H1 (cell line): ENCODE measurements around the gene YAF2. TPM values are rescaled to one million over a fixed set of nuclear protein-coding genes. Genes with fewer than 3 reads are reported as not detected.

ENCODE experiments used
- CTCF ChIA-PET: fragments of 300-600 bp; sonication (Branson Sonifier 250); formaldehyde crosslinking; loops from one replicate; lab custom pipeline; 2021; ENCODE audit not compliant: partially characterized antibody; lab: Charles Lee
- POLR2A ChIA-PET: fragments of 300-600 bp; sonication (Branson Sonifier 250); formaldehyde crosslinking; loops from one replicate; lab custom pipeline; 2021; ENCODE audit warnings: inconsistent platforms; ENCODE audit not compliant: partially characterized antibody; lab: Charles Lee
- DNase-seq, 2 experiments: peaks; one replicate each; pipeline versions ENCODE4 v3.0.0 to v3.0.0-alpha.2; 2010 to 2022; ENCODE audit warnings: low spot score in 2 of 2, low read depth in 1 of 2, mixed read lengths in 1 of 2
- FAIRE-seq: peaks from 2 replicates; lab custom pipeline; 2011; peaks lifted over from hg19 to GRCh38; lab: Jason Lieb, UNC
- H2AFZ ChIP-seq: 2 replicates; pipeline ENCODE4 v1.8.1; 2012; ENCODE audit warnings: low read length, inconsistent platforms
- H2AK5ac ChIP-seq: 2 replicates; pipeline ENCODE4 v1.6.1; 2013; ENCODE audit warnings: low read depth, low read length
- H2BK120ac ChIP-seq: replicated peaks from 2 replicates; pipeline ENCODE3; 2013; ENCODE audit warnings: low read depth, low read length, inconsistent platforms
- H2BK12ac ChIP-seq: 2 replicates; pipeline ENCODE4 v1.6.1; 2013; ENCODE audit warnings: low read depth, low read length
- H2BK15ac ChIP-seq: 2 replicates; pipeline ENCODE4 v1.6.1; 2013; ENCODE audit warnings: low read length
- H2BK20ac ChIP-seq: 2 replicates; pipeline ENCODE4 v1.6.1; 2013; ENCODE audit warnings: low read length
- H2BK5ac ChIP-seq: 2 replicates; pipeline ENCODE4 v1.6.1; 2013; ENCODE audit warnings: low read depth, low read length
- H3K14ac ChIP-seq: 2 replicates; pipeline ENCODE4 v1.6.1; 2013; ENCODE audit warnings: inconsistent platforms; ENCODE audit not compliant: insufficient read length
- H3K18ac ChIP-seq: 2 replicates; pipeline ENCODE4 v1.6.1; 2013; ENCODE audit warnings: low read length; ENCODE audit errors: extremely low read depth
- H3K23ac ChIP-seq: 2 replicates; pipeline ENCODE4 v1.6.1; 2013; ENCODE audit warnings: inconsistent platforms; ENCODE audit not compliant: insufficient read length
- H3K23me2 ChIP-seq: 2 replicates; pipeline ENCODE4 v1.6.1; 2013; ENCODE audit warnings: low read depth, low read length
- H3K27ac ChIP-seq: 2 replicates; pipeline ENCODE4 v1.6.1; 2011; ENCODE audit warnings: low read depth, low read length, inconsistent platforms
- H3K27me3 ChIP-seq, 4 experiments: replicated peaks in 1 of 4; 1 replicate in 1 of 4; 2 replicates in 3 of 4; pipeline versions ENCODE4 v1.6.1 to v1.8.1; 2011 to 2013; ENCODE audit warnings: low read length in 3 of 4, mild to moderate bottlenecking in 3 of 4, inconsistent platforms in 2 of 4, mixed read lengths in 2 of 4, moderate library complexity in 1 of 4; ENCODE audit not compliant: control insufficient read depth in 3 of 4, insufficient read depth in 3 of 4; ENCODE audit errors: extremely low read depth in 1 of 4
- H3K36me3 ChIP-seq, 4 experiments: 2 replicates each; pipeline versions ENCODE4 v1.6.1 to v1.8.1; 2011 to 2013; ENCODE audit warnings: mild to moderate bottlenecking in 4 of 4, low read length in 3 of 4, moderate library complexity in 2 of 4, control low read depth in 1 of 4, inconsistent platforms in 1 of 4; ENCODE audit not compliant: insufficient read depth in 4 of 4, control insufficient read depth in 2 of 4
- H3K4ac ChIP-seq: replicated peaks from 2 replicates; pipeline ENCODE3; 2013; ENCODE audit warnings: low read length, low read depth, mixed read lengths, inconsistent platforms; ENCODE audit not compliant: insufficient read length
- H3K4me1 ChIP-seq, 4 experiments: replicated peaks in 1 of 4; 1 replicate in 1 of 4; 2 replicates in 3 of 4; pipeline versions ENCODE4 v1.6.1 to v1.8.1; 2011 to 2013; ENCODE audit warnings: low read length in 3 of 4, inconsistent platforms in 2 of 4, mixed read lengths in 1 of 4; ENCODE audit not compliant: insufficient read depth in 4 of 4, control insufficient read depth in 3 of 4
- H3K4me2 ChIP-seq, 2 experiments: 2 replicates each; pipeline versions ENCODE4 v1.6.1 to v1.8.1; 2011 to 2013; ENCODE audit warnings: low read depth in 2 of 2, low read length in 2 of 2, control low read depth in 1 of 2, inconsistent platforms in 1 of 2, mild to moderate bottlenecking in 1 of 2; ENCODE audit not compliant: insufficient read depth in 1 of 2
- H3K4me3 ChIP-seq, 4 experiments: fragments of 200-600, 300-600 bp in 1 of 4; sonication (generic), shearing (Covaris generic), sonication (Bioruptor Twin) in 1 of 4; 2 replicates each; pipeline versions ENCODE4 v1.5.1 to v1.8.1; 2011 to 2016; ENCODE audit warnings: low read length in 4 of 4, low read depth in 3 of 4, control low read depth in 2 of 4, inconsistent platforms in 2 of 4, mild to moderate bottlenecking in 2 of 4, mixed read lengths in 1 of 4, moderate library complexity in 1 of 4; ENCODE audit not compliant: insufficient read depth in 2 of 4; ENCODE audit errors: extremely low read depth in 1 of 4
- H3K56ac ChIP-seq: replicated peaks from 2 replicates; pipeline ENCODE3; 2013; ENCODE audit warnings: low read depth, mild to moderate bottlenecking, mixed read lengths, low read length, inconsistent platforms; ENCODE audit not compliant: insufficient read length
- H3K79me1 ChIP-seq: 2 replicates; pipeline ENCODE4 v1.6.1; 2013; ENCODE audit warnings: low read depth, low read length, control low read depth
- H3K79me2 ChIP-seq, 2 experiments: 2 replicates each; pipeline versions ENCODE4 v1.6.1 to v1.8.1; 2012 to 2013; ENCODE audit warnings: low read length in 2 of 2, mild to moderate bottlenecking in 2 of 2, inconsistent platforms in 1 of 2; ENCODE audit not compliant: insufficient read depth in 2 of 2, control insufficient read depth in 1 of 2
- H3K9ac ChIP-seq, 4 experiments: replicated peaks in 1 of 4; 1 replicate in 1 of 4; 2 replicates in 3 of 4; pipeline versions ENCODE4 v1.6.1 to v1.8.1; 2011 to 2013; ENCODE audit warnings: low read depth in 3 of 4, low read length in 3 of 4, control low read depth in 2 of 4, mild to moderate bottlenecking in 2 of 4, moderate library complexity in 2 of 4, inconsistent platforms in 1 of 4; ENCODE audit errors: extremely low read depth in 1 of 4
- H3K9me3 ChIP-seq, 2 experiments: 2 replicates each; pipeline versions ENCODE4 v1.6.1 to v1.8.1; 2012 to 2013; ENCODE audit warnings: mild to moderate bottlenecking in 2 of 2, moderate library complexity in 2 of 2, control low read depth in 1 of 2, inconsistent platforms in 1 of 2, low read depth in 1 of 2, low read length in 1 of 2, mixed read lengths in 1 of 2; ENCODE audit not compliant: insufficient read depth in 2 of 2
- H4K20me1 ChIP-seq, 2 experiments: replicated peaks in 1 of 2; 2 replicates each; pipeline versions ENCODE3 to v1.8.1; 2011 to 2013; ENCODE audit warnings: inconsistent platforms in 2 of 2, low read length in 2 of 2, mild to moderate bottlenecking in 1 of 2; ENCODE audit not compliant: insufficient read depth in 2 of 2, control insufficient read depth in 1 of 2
- H4K5ac ChIP-seq: 2 replicates; pipeline ENCODE4 v1.6.1; 2013; ENCODE audit warnings: low read length, low read depth, mixed read lengths, inconsistent platforms; ENCODE audit not compliant: insufficient read length
- H4K8ac ChIP-seq: 2 replicates; pipeline ENCODE4 v1.8.0; 2013; ENCODE audit warnings: mild to moderate bottlenecking, moderate library complexity, low read length, inconsistent platforms; ENCODE audit not compliant: insufficient read depth; ENCODE audit errors: extremely low read depth
- H4K91ac ChIP-seq: replicated peaks from 2 replicates; pipeline ENCODE3; 2013; ENCODE audit warnings: low read length, mixed read lengths, inconsistent platforms; ENCODE audit not compliant: insufficient read length
- KDM4A ChIP-seq: IDR thresholded peaks from one replicate; pipeline ENCODE4 v1.7.1; 2012; ENCODE audit warnings: low read depth, mild to moderate bottlenecking, moderate library complexity, low read length, inconsistent platforms; ENCODE audit not compliant: severe bottlenecking
- TEAD4 ChIP-seq: IDR thresholded peaks from 2 replicates; pipeline ENCODE4 v1.6.1; 2012; ENCODE audit warnings: low read depth, low read length, inconsistent platforms, mixed read lengths
- WGBS, 2 experiments: shearing (Covaris generic) in 1 of 2; methylation state at CpG; one replicate each; pipeline versions ENCODE4 v1.1.6 to v1.1.7; 2013 to 2015; ENCODE audit warnings: low lambda C conversion rate in 2 of 2, mixed read lengths in 2 of 2, inconsistent platforms in 1 of 2, low coverage in 1 of 2, missing lambda C conversion rate in 1 of 2; ENCODE audit not compliant: insufficient replicate concordance in 2 of 2, insufficient coverage in 1 of 2, insufficient read length in 1 of 2; ENCODE audit errors: extremely low coverage in 1 of 2, missing lambda C conversion rate in 1 of 2; 5-methylcytosine and 5-hydroxymethylcytosine counted together
- polyA plus RNA-seq, 7 experiments: library from polyadenylated mRNA; depleted of rRNA in 3 of 7; stranded (reverse) in 5 of 7; unstranded in 2 of 7; fragments of >200 nt in 5 of 7; fragments of 200-250 nt in 2 of 7; gene quantifications; 1 replicate in 5 of 7; 2 replicates in 1 of 7; 4 replicates in 1 of 7; pipeline versions ENCODE4 v1.2.1 to v1.2.3, GENCODE V29; 2011 to 2013; ENCODE audit warnings: missing spikeins in 2 of 7, mixed read lengths in 2 of 7
- total RNA-seq: library from RNA; stranded (reverse); fragmentation: NEBNext Ultra II Directional; extraction: Animal tissue kit (Norgen Biotek cat#: 25700); gene quantifications from 2 replicates; pipeline ENCODE4 v1.2.1, GENCODE V29; 2021

Gene YAF2
- total and polyA plus RNA-seq, 2 of the 8 experiments (the other 6 are each of a cell fraction or from before 2014, with no cell fraction given): 0.50 to 2.2 TPM

- H3K79me2 ChIP-seq: no peaks in the 10 kb centered on the region
- no peak overlapping the region for H3K27ac ChIP-seq
- no peak overlapping the region for H3K18ac ChIP-seq
- H3K56ac ChIP-seq: no peak overlapping the region
- ChIA-PET POLR2A (no interaction called here), CTCF (interaction anchor here (1.0 kb wide), 1 partner anchor 9 kb away, joined by 3 read pairs; no protein-coding TSS in a partner anchor)
- no peak overlapping the region for H2BK5ac ChIP-seq
- 100% methylated on average over 7 of the region's 21 CpGs; no CpG with 5 or more reads in 1 of the 2 experiments for WGBS, 2 experiments
- H2AFZ ChIP-seq: no peak overlapping the region
- H4K91ac ChIP-seq: no peak overlapping the region
- peaks cover 0 to 2% (median under 1%) of the 10 kb centered on the region in 4 experiments; a peak in 1 of 7 replicates for H3K4me1 ChIP-seq
- H3K23me2 ChIP-seq: no peaks in the 10 kb centered on the region
- H2BK12ac ChIP-seq: no peak overlapping the region
- H3K14ac ChIP-seq: no peak overlapping the region
- no peak overlapping the region for H2BK120ac ChIP-seq
- no peak overlapping the region for H3K4me3 ChIP-seq
- H3K36me3 ChIP-seq: no peaks in the 10 kb centered on the region
- H3K4me2 ChIP-seq: no peak overlapping the region
- H3K23ac ChIP-seq: no peak overlapping the region
- no peak overlapping the region for H2BK15ac ChIP-seq
- H3K79me1 ChIP-seq: no peaks in the 10 kb centered on the region
- no peaks in the 10 kb centered on the region for H4K20me1 ChIP-seq
- no peak overlapping the region for H3K4ac ChIP-seq
- FAIRE-seq (no peak), DNase-seq (no peak)
- no peak overlapping the region for H3K9ac ChIP-seq
- H4K8ac ChIP-seq: no peak overlapping the region
- peaks cover 0 to 5% of the 10 kb centered on the region in 2 experiments; a peak in 1 of 4 replicates for H3K9me3 ChIP-seq
- H2BK20ac ChIP-seq: no peak overlapping the region
- no peak overlapping the region for H4K5ac ChIP-seq
- H3K27me3 ChIP-seq: no peaks in the 10 kb centered on the region
- no peak overlapping the region for H2AK5ac ChIP-seq
- no peak for TF ChIP-seq KDM4A
- TF ChIP-seq TEAD4: no peak
These were observed 35.7 kb upstream of the YAF2 start for GRCh38 chr12:42273706-42274105.
